ENCODE measurements around the gene TENM4. TPM values are rescaled to one million over a fixed set of nuclear protein-coding genes. Genes with fewer than 3 reads are reported as not detected.

TENM4 gene
- total RNA-seq, 1 experiment from 2014 or later, result 25.0 TPM

GRCh38 chr11:78787696-78788095 is 653.1 kb downstream of the TENM4 start:
- DNase-seq (ENCODE audit: low spot score) (no peak), ATAC-seq (no peak)
- no peak overlapping the region for H3K4me3 Mint-ChIP-seq
- no peaks in the 10 kb centered on the region for H3K9me3 Mint-ChIP-seq
- H3K36me3 Mint-ChIP-seq, result no peaks in the 10 kb centered on the region
- CTCF ChIA-PET, result interaction anchor here (0.9 to 2.4 kb wide), 3 partner anchors 10 to 142 kb away, joined by 3 to 12 read pairs (median 5); no protein-coding TSS in a partner anchor
- POLR2A ChIA-PET, result no interaction called here
- H3K27me3 Mint-ChIP-seq (ENCODE audit: low read depth), result no peaks in the 10 kb centered on the region
- H3K27ac Mint-ChIP-seq, result no peak overlapping the region
- H3K4me1 Mint-ChIP-seq, result peaks cover 25% of the 10 kb centered on the region
- TF ChIP-seq ZSCAN18 (CRISPR knock-in tag; IDR thresholded peaks at IDR 0.05), result no peak
- no peak for TF ChIP-seq ZNF396 (CRISPR knock-in tag; IDR thresholded peaks at IDR 0.05; ENCODE audit: borderline replicate concordance)
- TF ChIP-seq AR (CRISPR knock-in tag; IDR thresholded peaks at IDR 0.05), result no peak
- no peak for TF ChIP-seq ATF3 (CRISPR knock-in tag; conservative IDR thresholded peaks at IDR 0.05)
- no peak for TF ChIP-seq MYBL2 (CRISPR knock-in tag; IDR thresholded peaks at IDR 0.05)
- no peak for TF ChIP-seq ZNF232 (CRISPR knock-in tag; IDR thresholded peaks at IDR 0.05)
- no peak for TF ChIP-seq ATF2 (CRISPR knock-in tag; IDR thresholded peaks at IDR 0.05; ENCODE audit: borderline replicate concordance, low read depth)
- TF ChIP-seq TEAD4 (CRISPR knock-in tag; IDR thresholded peaks at IDR 0.05), result no peak
- no peak for TF ChIP-seq CREM (CRISPR knock-in tag; IDR thresholded peaks at IDR 0.05)

- H3K36me3 Mint-ChIP-seq, result no peaks in the 10 kb centered on the region
- POLR2A ChIA-PET, result no interaction called here
- no peak overlapping the region for H3K4me3 Mint-ChIP-seq
- H3K27ac Mint-ChIP-seq, result no peak overlapping the region
- CTCF ChIA-PET, result interaction anchor here (1.2 to 2.7 kb wide), 3 partner anchors 11 to 175 kb away, joined by 3 to 12 read pairs (median 4); no protein-coding TSS in a partner anchor
- DNase-seq (ENCODE audit: low spot score) (no peak), ATAC-seq (no peak)
- TF ChIP-seq ZNF416 (CRISPR knock-in tag; IDR thresholded peaks at IDR 0.05), result no peak
- TF ChIP-seq SMAD3 (CRISPR knock-in tag; IDR thresholded peaks at IDR 0.05; ENCODE audit: borderline replicate concordance), result no peak
- no peak for TF ChIP-seq ZNF232 (CRISPR knock-in tag; IDR thresholded peaks at IDR 0.05)
- TF ChIP-seq KAT7 (CRISPR knock-in tag; IDR thresholded peaks at IDR 0.05; ENCODE audit: borderline replicate concordance), result no peak
- TF ChIP-seq CREB1 (CRISPR knock-in tag; IDR thresholded peaks at IDR 0.05), result no peak
- no peak for TF ChIP-seq TEAD1 (CRISPR knock-in tag; IDR thresholded peaks at IDR 0.05)
- TF ChIP-seq ZNF423 (CRISPR knock-in tag; IDR thresholded peaks at IDR 0.05), result no peak
- H3K27me3 Mint-ChIP-seq (ENCODE audit: low read depth), result no peaks in the 10 kb centered on the region
- H3K9me3 Mint-ChIP-seq, result no peaks in the 10 kb centered on the region
- peaks cover 25% of the 10 kb centered on the region for H3K4me1 Mint-ChIP-seq
Observed at GRCh38 chr11:78786746-78787145, 654.1 kb downstream of the TENM4 start.

GRCh38 chr11:78786086-78786485 is 654.7 kb downstream of the TENM4 start:
- Mint-ChIP-seq H3K36me3 (no peaks in the 10 kb centered on the region), H3K4me1 (peaks cover 25% of the 10 kb centered on the region), H3K4me3 (no peak overlapping the region), H3K27me3 (ENCODE audit: low read depth) (no peaks in the 10 kb centered on the region), H3K9me3 (no peaks in the 10 kb centered on the region), H3K27ac (no peak overlapping the region)
- ChIA-PET CTCF (interaction anchor here (1.1 to 2.7 kb wide), 6 partner anchors 11 to 314 kb away, joined by 3 to 12 read pairs (median 4); no protein-coding TSS in a partner anchor), POLR2A (no interaction called here)
- no peak for DNase-seq (ENCODE audit: low spot score)
- no peak for ATAC-seq
- TF ChIP-seq ZNF671 (CRISPR knock-in tag; IDR thresholded peaks at IDR 0.05), result no peak
- no peak for TF ChIP-seq HMGXB4 (CRISPR knock-in tag; IDR thresholded peaks at IDR 0.05)
- no peak for TF ChIP-seq CREM (CRISPR knock-in tag; IDR thresholded peaks at IDR 0.05)
- TF ChIP-seq JAZF1 (CRISPR knock-in tag; IDR thresholded peaks at IDR 0.05), result no peak
- no peak for TF ChIP-seq ARID4B (CRISPR knock-in tag; IDR thresholded peaks at IDR 0.05; ENCODE audit: borderline replicate concordance)
- no peak for TF ChIP-seq FOXK1 (CRISPR knock-in tag; IDR thresholded peaks at IDR 0.05)
- TF ChIP-seq ZNF138 (CRISPR knock-in tag; conservative IDR thresholded peaks at IDR 0.05), result no peak

Measured in WTC11 (cell line).